ENCODE data around the gene ELOVL6.

- TF ChIP-seq CTCF (IDR thresholded peaks at IDR 0.05; ENCODE audit: low read depth, low read length, missing input control) (no peak), EGR1 (IDR thresholded peaks at IDR 0.05; ENCODE audit: low read depth in 2 of 2) (no peak), SP1 (IDR thresholded peaks at IDR 0.05) (no peak), ZBTB33 (IDR thresholded peaks at IDR 0.05) (no peak)
Measured at GRCh38 chr4:110062166-110062565, 136.2 kb downstream of the ELOVL6 start.
